K562 treated with DMSO at 1 percent for 12 hours (cell line): ENCODE results near the gene GPR158. TPM values are rescaled to one million over a fixed set of nuclear protein-coding genes. Genes with fewer than 3 reads are reported as not detected.

Source experiments
- total RNA-seq: library from RNA; unstranded; fragments of 300-600 nt; gene quantifications from 2 replicates; pipeline ENCODE4 v1.2.3, GENCODE V29; 2022; ENCODE audit not compliant: insufficient read depth

The GPR158 gene
- total RNA-seq: 0.81 and 4.6 TPM in 2 replicates

GRCh38 chr10:25174461-25175230 is at the start of gene GPR158:
GPR158 (plus strand) TSS chr10:25175001; CDS start chr10:25175421, 420 bp downstream.

Other genes with a start within 250 kb of the GPR158 start
- 8.2 and 12.4 TPM in 2 replicates for gene PRTFDC1, start 222.4 kb upstream of the GPR158 start, total RNA-seq
- gene ENKUR, start 158.8 kb upstream of the GPR158 start, total RNA-seq: not detected in 2 replicates
- gene THNSL1, start 158.4 kb upstream of the GPR158 start, total RNA-seq: 0.97 and 2.4 TPM in 2 replicates